Measurements from ENCODE around the gene LRRC61.

DNA sequence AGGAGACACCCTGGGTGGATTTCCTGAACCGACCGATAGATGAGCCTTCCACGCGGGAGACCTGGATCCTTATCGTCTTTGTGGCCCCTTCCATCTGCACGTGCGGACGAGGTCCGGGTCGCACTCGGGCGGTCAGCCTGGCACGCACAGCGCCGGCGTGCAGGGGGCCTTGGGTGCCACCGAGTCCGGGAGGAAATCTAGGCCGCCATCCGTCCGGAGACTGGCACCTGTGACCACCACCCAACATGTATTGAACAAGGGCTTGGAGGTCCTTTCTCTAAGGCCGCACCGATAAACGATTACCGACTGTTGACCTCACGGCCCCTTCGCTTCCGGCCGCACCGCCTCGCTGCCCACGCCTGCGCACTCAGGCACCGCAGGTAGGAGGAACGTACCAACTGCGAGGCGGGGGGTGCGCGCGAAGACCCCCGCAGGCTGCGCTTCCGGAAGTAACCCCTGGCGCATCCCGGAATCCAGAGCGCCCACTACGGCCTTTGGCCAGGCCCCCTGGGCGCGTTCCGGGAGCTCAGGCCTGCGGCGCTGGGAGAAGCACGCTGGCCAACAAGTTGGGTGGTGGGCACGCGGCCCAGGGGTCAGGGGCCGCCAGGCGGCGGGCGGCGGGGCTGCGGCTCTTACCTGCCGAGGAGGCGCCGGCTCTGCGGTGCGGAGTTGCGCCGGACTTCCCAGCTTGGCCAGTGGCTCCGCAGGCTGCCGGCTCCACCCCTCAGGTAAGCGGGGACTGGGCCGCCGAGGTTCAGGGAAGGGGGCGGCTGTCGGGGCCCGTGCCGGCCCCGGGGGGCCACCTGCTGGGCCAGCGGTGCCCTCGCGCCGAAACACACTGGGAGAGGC, at the start of gene LRRC61, which contains the start of gene ACTR3C:
- TF ChIP-seq, protein P1, sequence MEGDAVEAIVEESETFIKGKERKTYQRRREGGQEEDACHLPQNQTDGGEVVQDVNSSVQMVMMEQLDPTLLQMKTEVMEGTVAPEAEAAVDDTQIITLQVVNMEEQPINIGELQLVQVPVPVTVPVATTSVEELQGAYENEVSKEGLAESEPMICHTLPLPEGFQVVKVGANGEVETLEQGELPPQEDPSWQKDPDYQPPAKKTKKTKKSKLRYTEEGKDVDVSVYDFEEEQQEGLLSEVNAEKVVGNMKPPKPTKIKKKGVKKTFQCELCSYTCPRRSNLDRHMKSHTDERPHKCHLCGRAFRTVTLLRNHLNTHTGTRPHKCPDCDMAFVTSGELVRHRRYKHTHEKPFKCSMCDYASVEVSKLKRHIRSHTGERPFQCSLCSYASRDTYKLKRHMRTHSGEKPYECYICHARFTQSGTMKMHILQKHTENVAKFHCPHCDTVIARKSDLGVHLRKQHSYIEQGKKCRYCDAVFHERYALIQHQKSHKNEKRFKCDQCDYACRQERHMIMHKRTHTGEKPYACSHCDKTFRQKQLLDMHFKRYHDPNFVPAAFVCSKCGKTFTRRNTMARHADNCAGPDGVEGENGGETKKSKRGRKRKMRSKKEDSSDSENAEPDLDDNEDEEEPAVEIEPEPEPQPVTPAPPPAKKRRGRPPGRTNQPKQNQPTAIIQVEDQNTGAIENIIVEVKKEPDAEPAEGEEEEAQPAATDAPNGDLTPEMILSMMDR (IDR thresholded peaks at IDR 0.05) = peak in 2 of 4 experiments; percentile 21 to 26
- TF ChIP-seq POLR2A (IDR thresholded peaks at IDR 0.05) (peak in 1 of 2 donors; percentile 14), POLR2AphosphoS5 (IDR thresholded peaks at IDR 0.05) (peak; percentile 37), EP300 (IDR thresholded peaks at IDR 0.05) (no peak)

All from gastroesophageal sphincter (tissue), 3 donors.